Dendritic cell treated with granulocyte-macrophage colony-stimulating factor and Interleukin-4, amounts not matched to agents 40 ng/mL and 50 ng/mL, for 4 days (primary cell): ENCODE data around the gene DEGS1.
A peak's percentile ranks its signal among the peaks of the same experiment; 100 is the strongest.
"Not testable (repeated sequence)": the region's sequence is repeated elsewhere in the genome, so short reads cannot be mapped to it uniquely, and the experiment has no call there.

Source experiments
- H3K27ac Mint-ChIP-seq: one replicate; pipeline ENCODE4 v1.8.0; 2022; ENCODE audit warnings: mild to moderate bottlenecking, mixed read lengths
- H3K27me3 Mint-ChIP-seq: one replicate; pipeline ENCODE4 v1.8.0; 2022; ENCODE audit warnings: mild to moderate bottlenecking, mixed read lengths
- H3K36me3 Mint-ChIP-seq: one replicate; pipeline ENCODE4 v1.8.0; 2022; ENCODE audit warnings: low read depth, mixed read lengths
- H3K4me1 Mint-ChIP-seq: one replicate; pipeline ENCODE4 v1.8.0; 2022; ENCODE audit warnings: low read depth, mixed read lengths
- H3K4me3 Mint-ChIP-seq: one replicate; pipeline ENCODE4 v1.8.0; 2022; ENCODE audit warnings: mild to moderate bottlenecking, moderate library complexity, mixed read lengths
- H3K9me3 Mint-ChIP-seq: one replicate; pipeline ENCODE4 v1.8.0; 2022; ENCODE audit warnings: mixed read lengths
- intact Hi-C: fragments of 100-400 bp; cut with micrococcal nuclease; formaldehyde crosslinking; loops from one replicate; pipeline ENCODE4 v1.15.0; 2022

The DEGS1 gene

DNA sequence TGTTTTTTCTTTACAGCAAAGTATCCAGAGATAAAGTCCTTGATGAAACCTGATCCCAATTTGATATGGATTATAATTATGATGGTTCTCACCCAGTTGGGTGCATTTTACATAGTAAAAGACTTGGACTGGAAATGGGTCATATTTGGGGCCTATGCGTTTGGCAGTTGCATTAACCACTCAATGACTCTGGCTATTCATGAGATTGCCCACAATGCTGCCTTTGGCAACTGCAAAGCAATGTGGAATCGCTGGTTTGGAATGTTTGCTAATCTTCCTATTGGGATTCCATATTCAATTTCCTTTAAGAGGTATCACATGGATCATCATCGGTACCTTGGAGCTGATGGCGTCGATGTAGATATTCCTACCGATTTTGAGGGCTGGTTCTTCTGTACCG is 6.5 kb downstream of the DEGS1 start:
- no peaks in the 10 kb centered on the region for H3K27me3 Mint-ChIP-seq
- H3K36me3 Mint-ChIP-seq: peaks cover 85% of the 10 kb centered on the region
- H3K27ac Mint-ChIP-seq: no peak overlapping the region
- no peaks in the 10 kb centered on the region for H3K9me3 Mint-ChIP-seq
- intact Hi-C loops: loop anchor here (5.0 kb wide), 1 partner anchor 33 kb away; no protein-coding TSS in a partner anchor
- H3K4me3 Mint-ChIP-seq: no peak overlapping the region
- peaks cover 38% of the 10 kb centered on the region for H3K4me1 Mint-ChIP-seq

DNA sequence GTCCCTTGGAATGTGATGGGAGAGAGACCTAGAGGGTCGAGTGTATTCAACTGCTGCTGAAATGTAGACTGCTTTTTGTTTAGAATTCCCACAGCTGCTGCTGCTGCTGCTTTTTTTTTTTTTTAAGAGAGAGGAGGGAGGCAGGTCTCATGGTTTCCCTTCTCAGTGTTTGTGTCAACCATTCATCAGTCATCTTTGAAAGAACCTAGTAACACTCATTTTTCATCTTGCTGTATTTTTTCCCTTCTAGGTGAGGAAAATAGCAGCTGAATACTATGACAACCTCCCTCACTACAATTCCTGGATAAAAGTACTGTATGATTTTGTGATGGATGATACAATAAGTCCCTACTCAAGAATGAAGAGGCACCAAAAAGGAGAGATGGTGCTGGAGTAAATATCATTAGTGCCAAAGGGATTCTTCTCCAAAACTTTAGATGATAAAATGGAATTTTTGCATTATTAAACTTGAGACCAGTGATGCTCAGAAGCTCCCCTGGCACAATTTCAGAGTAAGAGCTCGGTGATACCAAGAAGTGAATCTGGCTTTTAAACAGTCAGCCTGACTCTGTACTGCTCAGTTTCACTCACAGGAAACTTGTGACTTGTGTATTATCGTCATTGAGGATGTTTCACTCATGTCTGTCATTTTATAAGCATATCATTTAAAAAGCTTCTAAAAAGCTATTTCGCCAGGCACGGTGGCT is 9.2 kb downstream of the DEGS1 start:
- Mint-ChIP-seq H3K27me3 (no peaks in the 10 kb centered on the region), H3K27ac (no peak overlapping the region), H3K9me3 (no peaks in the 10 kb centered on the region), H3K4me1 (peaks cover 43% of the 10 kb centered on the region), H3K4me3 (no peak overlapping the region), H3K36me3 (peaks cover 69% of the 10 kb centered on the region)
- intact Hi-C loops: no loop called here

DNA sequence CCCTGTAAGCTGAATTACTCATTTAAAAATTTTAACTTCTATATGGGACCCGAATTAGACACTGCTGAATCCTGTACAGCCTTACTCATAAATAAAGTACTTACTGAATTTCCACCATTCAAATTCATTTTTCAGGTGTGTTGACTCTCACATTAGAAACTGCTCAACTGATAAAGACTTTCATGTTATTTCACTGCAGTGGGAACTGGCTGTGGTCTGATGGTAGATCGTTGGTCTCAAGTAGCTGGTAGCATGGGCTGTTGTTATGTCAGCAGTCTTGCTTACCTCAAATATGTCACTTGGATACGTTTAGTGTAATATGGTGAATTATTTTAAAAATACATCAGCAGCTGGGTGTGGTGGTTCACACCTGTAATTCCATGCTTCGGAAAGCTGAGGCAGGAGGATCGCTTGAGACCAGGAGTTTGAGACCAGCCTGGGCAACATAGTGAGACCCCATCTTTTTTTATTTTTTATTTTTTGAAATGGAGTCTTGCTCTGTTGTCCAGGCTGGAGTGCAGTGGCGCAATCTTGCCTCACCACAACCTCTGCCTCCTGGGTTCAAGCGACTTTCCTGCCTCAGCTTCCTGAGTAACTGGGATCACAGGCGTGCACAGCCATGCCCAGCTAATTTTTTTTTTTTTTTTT is 10.4 kb downstream of the DEGS1 start:
- Mint-ChIP-seq H3K36me3 (peaks cover 68% of the 10 kb centered on the region), H3K27ac (peak overlapping the region; percentile 91), H3K4me1 (peaks cover 47% of the 10 kb centered on the region), H3K27me3 (no peaks in the 10 kb centered on the region), H3K4me3 (no peak overlapping the region), H3K9me3 (no peaks in the 10 kb centered on the region)
- intact Hi-C loops: no loop called here

DNA sequence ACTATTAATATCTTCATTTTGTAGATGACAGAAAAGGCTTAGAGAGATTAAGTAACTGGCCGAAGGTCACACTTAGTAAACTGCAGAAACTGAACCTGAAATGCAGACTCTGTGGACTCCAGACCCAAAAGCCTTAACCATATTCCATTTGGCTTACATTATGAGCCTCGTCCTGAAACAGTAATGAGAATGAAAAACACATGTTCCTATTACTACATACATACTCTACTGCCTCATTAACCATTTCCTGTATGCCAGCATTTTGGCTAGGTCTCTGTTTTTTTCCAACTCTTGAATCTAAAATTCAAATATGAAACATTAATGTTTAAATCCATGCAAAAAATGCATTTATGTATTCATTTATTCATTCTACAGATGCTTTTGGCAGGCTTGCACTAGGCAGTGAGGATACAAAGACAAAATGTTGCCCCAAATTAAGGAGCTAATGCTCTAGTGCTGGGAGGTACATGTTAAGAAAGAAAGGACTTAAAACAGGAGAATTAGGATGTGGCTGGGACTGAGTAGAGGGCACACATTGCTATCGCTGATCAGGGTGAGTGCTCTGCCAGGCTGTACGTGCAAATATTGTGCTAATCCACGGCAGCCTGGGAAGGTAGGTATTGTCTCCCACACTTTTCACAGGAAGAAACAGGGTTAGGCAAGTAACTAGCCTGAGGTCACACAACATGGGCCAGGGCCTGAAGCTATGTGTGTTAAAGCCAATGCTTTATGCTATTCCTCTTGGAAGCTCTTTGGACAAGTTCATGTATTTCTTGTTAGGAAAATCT is 14.0 kb downstream of the DEGS1 start:
- Mint-ChIP-seq H3K27ac (peak overlapping the region; percentile 91), H3K36me3 (peaks cover 69% of the 10 kb centered on the region), H3K4me1 (peaks cover 63% of the 10 kb centered on the region), H3K27me3 (no peaks in the 10 kb centered on the region), H3K4me3 (no peak overlapping the region), H3K9me3 (no peaks in the 10 kb centered on the region)
- intact Hi-C loops: no loop called here

DNA sequence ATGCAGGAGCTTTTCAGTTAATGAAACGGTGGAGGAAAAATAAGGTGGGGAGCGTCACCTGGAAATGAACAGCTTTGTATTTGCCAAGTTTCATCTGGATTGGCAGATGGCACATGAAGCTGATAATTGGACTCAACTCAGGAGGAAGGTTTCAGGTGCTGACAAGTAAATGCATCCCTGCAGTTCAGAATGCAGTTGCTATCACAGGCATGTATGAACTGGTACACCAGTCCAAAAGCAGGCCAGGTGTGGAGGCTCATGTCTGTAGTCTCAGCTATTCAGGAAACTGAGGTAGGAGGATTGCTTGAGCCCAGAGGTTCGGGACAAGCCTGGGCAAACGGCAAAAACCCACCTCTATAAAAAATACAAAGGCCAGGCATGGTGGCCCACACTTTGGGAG is 15.5 kb downstream of the DEGS1 start:
- H3K27ac Mint-ChIP-seq: no peak overlapping the region
- H3K27me3 Mint-ChIP-seq: no peaks in the 10 kb centered on the region
- no peak overlapping the region for H3K4me3 Mint-ChIP-seq
- intact Hi-C loops: no loop called here
- H3K4me1 Mint-ChIP-seq: peaks cover 67% of the 10 kb centered on the region
- no peaks in the 10 kb centered on the region for H3K9me3 Mint-ChIP-seq
- H3K36me3 Mint-ChIP-seq: peaks cover 57% of the 10 kb centered on the region

DNA sequence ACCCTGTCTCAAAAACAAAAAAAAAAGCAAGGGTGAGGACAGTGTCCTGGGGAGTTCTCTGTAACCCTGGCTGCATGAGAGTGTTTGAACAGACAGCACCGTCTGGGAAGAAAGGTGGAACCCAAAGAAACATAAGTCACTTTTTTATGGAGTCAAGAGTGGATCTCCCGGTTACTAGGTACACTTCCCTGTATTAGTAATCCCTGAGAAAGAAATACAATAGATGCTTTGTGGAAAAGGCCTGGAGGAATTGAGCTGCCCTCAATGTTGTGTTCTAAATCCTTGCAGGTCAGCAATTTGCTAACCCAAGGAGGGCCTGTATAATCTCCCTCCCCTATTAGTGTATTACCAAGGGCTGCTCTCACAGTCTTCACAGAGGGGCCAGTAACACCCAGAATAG is 16.6 kb downstream of the DEGS1 start:
- H3K9me3 Mint-ChIP-seq: no peaks in the 10 kb centered on the region
- H3K4me1 Mint-ChIP-seq: peaks cover 67% of the 10 kb centered on the region
- peak overlapping the region; percentile 66 for H3K27ac Mint-ChIP-seq
- intact Hi-C loops: no loop called here
- peaks cover 49% of the 10 kb centered on the region for H3K36me3 Mint-ChIP-seq
- no peaks in the 10 kb centered on the region for H3K27me3 Mint-ChIP-seq
- no peak overlapping the region for H3K4me3 Mint-ChIP-seq

GRCh38 chr1:224201383-224201782 is 18.3 kb downstream of the DEGS1 start:
- intact Hi-C loops: no loop called here
- H3K9me3 Mint-ChIP-seq: no peaks in the 10 kb centered on the region
- H3K4me1 Mint-ChIP-seq: peaks cover 64% of the 10 kb centered on the region
- H3K27me3 Mint-ChIP-seq: no peaks in the 10 kb centered on the region
- H3K4me3 Mint-ChIP-seq: no peak overlapping the region
- H3K27ac Mint-ChIP-seq: peak overlapping the region; percentile 47
- peaks cover 47% of the 10 kb centered on the region for H3K36me3 Mint-ChIP-seq

DNA sequence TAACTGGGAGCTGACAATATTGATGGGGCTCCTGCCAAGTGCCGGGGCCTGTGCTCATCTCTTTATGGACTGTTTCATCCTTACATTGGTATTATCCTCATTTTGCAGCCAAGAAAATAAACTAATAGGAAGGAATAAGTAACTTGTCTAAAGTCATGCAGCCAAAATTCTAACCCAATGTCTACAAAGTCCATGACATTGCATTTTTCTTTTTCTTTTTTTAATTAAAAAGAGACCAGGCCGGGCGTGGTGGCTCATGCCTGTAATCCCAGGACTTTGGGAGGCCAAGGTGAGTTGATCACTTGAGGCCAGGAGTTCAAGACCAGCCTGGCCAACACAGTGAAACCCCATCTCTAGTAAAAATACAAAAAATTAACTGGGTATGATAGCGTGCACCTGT is 18.8 kb downstream of the DEGS1 start:
- Mint-ChIP-seq H3K27me3 (no peaks in the 10 kb centered on the region), H3K4me1 (peaks cover 66% of the 10 kb centered on the region), H3K27ac (peak overlapping the region; percentile 47), H3K36me3 (peaks cover 47% of the 10 kb centered on the region), H3K9me3 (no peaks in the 10 kb centered on the region), H3K4me3 (no peak overlapping the region)
- intact Hi-C loops: no loop called here

DNA sequence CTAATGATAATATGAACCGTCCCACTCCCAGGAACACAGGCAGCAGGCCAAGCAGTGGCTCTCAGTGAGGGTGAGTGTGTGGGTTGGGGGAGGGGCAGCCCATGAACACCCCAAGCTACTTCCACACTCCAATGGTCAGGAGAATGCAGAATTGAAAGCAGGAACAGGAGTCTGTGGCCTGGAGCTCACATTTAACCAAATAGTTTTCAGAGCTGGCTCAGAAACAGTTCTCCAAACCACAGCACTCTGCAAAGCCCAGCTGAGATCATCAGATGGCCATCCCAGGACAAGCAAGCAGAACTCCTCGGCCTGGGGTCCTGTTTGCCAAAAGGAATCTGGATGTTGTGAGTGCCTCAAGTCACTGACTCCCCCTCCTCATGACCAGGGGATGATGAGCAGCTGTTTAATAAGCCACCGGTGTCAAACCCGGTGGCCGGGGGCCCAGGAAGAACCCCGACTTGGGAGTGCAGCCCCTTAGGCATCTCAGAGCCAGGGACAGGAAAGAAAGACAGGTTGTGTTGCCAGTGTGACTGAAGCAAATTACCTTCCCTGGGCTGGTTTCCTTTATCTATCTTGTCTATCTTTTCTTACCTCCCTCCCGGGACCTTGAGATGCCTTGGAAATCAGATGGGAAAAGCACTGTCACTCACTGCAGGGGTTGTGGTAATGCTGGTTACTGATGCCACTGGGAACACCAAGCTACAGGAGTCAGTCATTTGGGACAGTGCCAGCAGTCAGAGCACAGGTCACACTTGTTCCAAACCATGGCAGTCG is 20.4 kb downstream of the DEGS1 start:
- H3K4me3 Mint-ChIP-seq: peak overlapping the region; percentile 73
- no peaks in the 10 kb centered on the region for H3K9me3 Mint-ChIP-seq
- intact Hi-C loops: no loop called here
- H3K4me1 Mint-ChIP-seq: peaks cover 69% of the 10 kb centered on the region
- peaks cover 55% of the 10 kb centered on the region for H3K36me3 Mint-ChIP-seq
- H3K27ac Mint-ChIP-seq: peak overlapping the region; percentile 93
- H3K27me3 Mint-ChIP-seq: no peaks in the 10 kb centered on the region

GRCh38 chr1:224205438-224205840 is 22.4 kb downstream of the DEGS1 start:
- no peaks in the 10 kb centered on the region for H3K9me3 Mint-ChIP-seq
- H3K36me3 Mint-ChIP-seq: peaks cover 43% of the 10 kb centered on the region
- H3K4me1 Mint-ChIP-seq: peaks cover 75% of the 10 kb centered on the region
- H3K4me3 Mint-ChIP-seq: peak overlapping the region; percentile 62
- H3K27me3 Mint-ChIP-seq: no peaks in the 10 kb centered on the region
- H3K27ac Mint-ChIP-seq: peak overlapping the region; percentile 93
- intact Hi-C loops: no loop called here

DNA sequence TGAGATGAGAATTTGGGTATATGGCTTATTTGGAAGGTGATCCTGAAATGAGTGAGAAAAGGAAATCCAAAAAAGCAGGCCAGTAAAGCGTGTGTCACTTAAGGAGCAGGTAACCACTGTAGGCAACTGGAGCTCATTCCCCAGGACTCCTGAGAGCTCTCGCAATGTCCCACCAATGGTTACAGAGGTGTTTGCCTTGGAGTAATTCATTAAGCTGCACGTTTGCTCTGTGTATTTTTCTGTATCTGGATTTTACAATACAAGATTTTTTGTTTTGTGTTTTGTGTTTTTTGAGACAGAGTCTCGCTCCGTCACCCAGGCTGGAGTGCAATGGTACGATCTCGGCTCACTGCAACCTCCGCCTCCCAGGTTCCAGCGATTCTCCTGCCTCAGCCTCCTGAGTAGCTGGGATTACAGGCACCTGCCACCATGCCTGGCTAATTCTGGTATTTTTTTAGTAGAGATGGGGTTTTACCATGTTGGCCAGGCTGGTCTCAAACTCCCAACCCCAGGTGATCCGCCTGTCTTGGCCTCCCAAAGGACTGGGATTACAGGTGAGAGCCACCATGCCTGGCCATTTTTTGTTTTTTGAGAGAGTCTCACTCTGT is 23.0 kb downstream of the DEGS1 start:
- Mint-ChIP-seq H3K36me3 (peaks cover 37% of the 10 kb centered on the region), H3K4me3 (peak overlapping the region; percentile 62)
- intact Hi-C loops: not testable (repeated sequence)

GRCh38 chr1:224211206-224211962 is 28.3 kb downstream of the DEGS1 start:
- no peak overlapping the region for H3K4me3 Mint-ChIP-seq
- H3K27me3 Mint-ChIP-seq: no peaks in the 10 kb centered on the region
- H3K27ac Mint-ChIP-seq: peak overlapping the region; percentile 68
- intact Hi-C loops: no loop called here
- H3K9me3 Mint-ChIP-seq: no peaks in the 10 kb centered on the region
- H3K4me1 Mint-ChIP-seq: peaks cover 66% of the 10 kb centered on the region
- H3K36me3 Mint-ChIP-seq: peaks cover 19% of the 10 kb centered on the region

More for the DNA sequence above, 23.0 kb downstream of the DEGS1 start:
- not testable (repeated sequence) for H3K9me3 Mint-ChIP-seq, H3K27me3 Mint-ChIP-seq
- peak overlapping the region; percentile 93 for H3K27ac Mint-ChIP-seq
- H3K4me1 Mint-ChIP-seq: peaks cover 79% of the 10 kb centered on the region

- H3K27me3 Mint-ChIP-seq: no peaks in the 10 kb centered on the region
- H3K27ac Mint-ChIP-seq: peak overlapping the region; percentile 62
- no peak overlapping the region for H3K4me3 Mint-ChIP-seq
- H3K36me3 Mint-ChIP-seq: peaks cover 12% of the 10 kb centered on the region
- H3K4me1 Mint-ChIP-seq: peaks cover 62% of the 10 kb centered on the region
- no peaks in the 10 kb centered on the region for H3K9me3 Mint-ChIP-seq
- intact Hi-C loops: no loop called here
Measured at GRCh38 chr1:224212618-224213061, 29.6 kb downstream of the DEGS1 start.
